GM10248 (cell line): ENCODE measurements around the gene PCCB.
"Not testable (repeated sequence)": the region's sequence is repeated elsewhere in the genome, so short reads cannot be mapped to it uniquely, and the experiment has no call there.

ENCODE experiments used
- CTCF ChIA-PET: fragments of 300-600 bp; sonication (Branson Sonifier 250); formaldehyde crosslinking; extraction: SDS; loops from one replicate; lab custom pipeline; 2021; ENCODE audit warnings: antibody characterized with exemption; lab: Yijun Ruan, JAX
- POLR2A ChIA-PET: fragments of 350-650 bp; sonication (Branson Sonifier 250); formaldehyde crosslinking; extraction: SDS; loops from one replicate; lab custom pipeline; 2020; ENCODE audit warnings: antibody characterized with exemption; lab: Yijun Ruan, JAX
- DNase-seq: peaks from one replicate; pipeline ENCODE4 v3.0.0; 2012; ENCODE audit errors: extremely low spot score
- CTCF ChIP-seq: IDR thresholded peaks from 2 replicates; pipeline ENCODE4 v1.5.1; 2012; ENCODE audit warnings: mild to moderate bottlenecking, low read depth; ENCODE audit errors: extremely low read depth, missing control alignments, control extremely low read depth

PCCB gene

DNA sequence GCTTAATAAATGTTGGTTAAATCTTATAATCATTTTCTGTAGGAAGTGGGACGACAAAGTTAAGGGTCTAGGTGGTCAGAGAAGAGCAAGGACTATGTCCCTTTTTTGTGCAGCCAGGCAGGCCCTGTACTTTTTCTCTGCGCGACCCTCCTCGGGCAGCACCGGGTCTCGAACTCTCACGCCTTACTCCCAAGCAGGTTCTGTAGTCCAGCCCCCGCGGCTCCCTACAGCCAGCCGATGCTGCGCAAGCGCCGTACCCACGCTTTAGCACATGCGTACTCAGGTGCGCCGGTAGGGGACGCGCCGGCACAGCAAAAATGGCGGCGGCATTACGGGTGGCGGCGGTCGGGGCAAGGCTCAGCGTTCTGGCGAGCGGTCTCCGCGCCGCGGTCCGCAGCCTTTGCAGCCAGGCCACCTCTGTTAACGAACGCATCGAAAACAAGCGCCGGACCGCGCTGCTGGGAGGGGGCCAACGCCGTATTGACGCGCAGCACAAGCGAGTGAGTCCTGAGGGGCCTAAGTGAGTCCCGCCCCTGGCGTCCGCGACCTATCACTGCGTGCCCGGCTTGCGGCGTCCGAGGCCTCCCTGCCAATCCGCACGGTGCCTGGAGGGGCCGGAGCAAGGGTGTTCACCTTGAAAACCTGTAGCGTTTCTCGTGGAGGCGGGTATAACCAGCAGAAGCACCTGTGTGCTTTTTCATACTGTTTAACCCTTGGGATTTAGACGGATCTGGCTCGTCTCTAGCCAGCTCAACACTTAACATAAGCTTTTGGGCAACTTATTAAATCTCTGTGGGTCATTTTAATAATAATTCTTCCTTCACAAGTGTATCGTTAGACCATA, at the start of gene PCCB:
Gene PCCB (plus strand): TSS at position 282 of the 844 bp plus-strand sequence. CDS start 36 bp downstream, at position 318.
- TF ChIP-seq CTCF: peak; percentile 82
- CTCF ChIA-PET: interaction anchor here (0.7 to 2.6 kb wide), 9 partner anchors 9 to 764 kb away, joined by 3 to 12 read pairs (median 4); partner anchors contain the start of gene STAG1
- DNase-seq: peak; percentile 94
- POLR2A ChIA-PET: interaction anchor here (0.7 to 1.3 kb wide), 2 partner anchors 55 to 502 kb away, joined by 4 read pairs; partner anchors contain the start of gene STAG1

GRCh38 chr3:136207489-136208115, 42.5 kb upstream of the PCCB start:
- DNase-seq: no peak
- CTCF ChIA-PET: interaction anchor here (1.2 kb wide), 1 partner anchor 545 kb away, joined by 3 read pairs; the partner anchor contains the start of gene STAG1
- POLR2A ChIA-PET: no interaction called here
- TF ChIP-seq CTCF: no peak

GRCh38 chr3:136209921-136210320, 40.2 kb upstream of the PCCB start:
- no peak for DNase-seq
- CTCF ChIA-PET: no interaction called here
- no peak for TF ChIP-seq CTCF
- POLR2A ChIA-PET: no interaction called here

GRCh38 chr3:136211547-136211946, 38.6 kb upstream of the PCCB start:
- no peak for TF ChIP-seq CTCF
- CTCF ChIA-PET: interaction anchor here (2.3 kb wide), 1 partner anchor 9 kb away, joined by 6 read pairs; no protein-coding TSS in a partner anchor
- POLR2A ChIA-PET: interaction anchor here (0.6 kb wide), 1 partner anchor 9 kb away, joined by 3 read pairs; no protein-coding TSS in a partner anchor
- no peak for DNase-seq

DNA sequence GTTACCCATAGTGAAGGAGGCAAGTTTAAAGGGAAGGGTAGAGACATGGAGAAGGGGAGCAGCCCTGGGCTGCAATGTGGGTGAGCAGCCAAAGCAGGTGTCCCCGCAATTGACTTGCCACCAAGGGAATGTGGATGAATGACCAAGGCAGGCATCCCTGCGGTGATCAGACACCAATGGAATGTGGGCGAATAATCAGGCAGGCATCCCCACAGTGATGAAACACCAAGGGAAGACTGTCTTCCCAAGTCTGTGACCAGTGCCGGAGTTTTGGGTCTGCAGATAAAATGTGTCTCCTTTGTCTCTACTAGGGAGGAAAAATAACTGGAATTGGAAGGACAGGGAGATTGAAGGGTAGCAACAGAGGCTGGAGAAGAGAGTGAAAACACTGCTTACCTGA, 27.4 kb upstream of the PCCB start:
- CTCF ChIA-PET, DNase-seq, POLR2A ChIA-PET: not testable (repeated sequence)

DNA sequence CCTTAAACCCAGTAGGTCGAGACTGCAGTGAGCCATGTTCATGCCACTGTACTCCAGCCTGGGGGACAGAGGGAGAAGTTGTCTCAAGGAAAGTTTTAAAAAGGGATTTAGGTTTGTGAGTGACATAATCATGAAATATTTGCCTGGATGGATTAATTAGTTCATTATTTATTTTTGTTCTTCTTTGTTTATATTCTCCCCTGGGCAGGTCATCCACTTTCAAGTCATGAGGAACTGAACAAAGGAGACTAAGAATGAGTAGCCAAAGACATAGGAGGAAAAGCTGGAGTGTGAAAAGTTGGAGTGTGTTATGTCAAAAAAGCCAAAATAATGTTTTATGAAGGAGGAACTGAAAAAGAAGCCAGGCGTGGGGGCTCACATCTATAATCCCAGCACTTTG, 17.7 kb upstream of the PCCB start:
- no peak for DNase-seq
- ChIA-PET POLR2A (no interaction called here), CTCF (interaction anchor here (0.6 kb wide), 1 partner anchor 17 kb away, joined by 3 read pairs; no protein-coding TSS in a partner anchor)
- TF ChIP-seq CTCF: no peak
